ENCODE measurements around the gene YPEL2. TPM values are rescaled to one million over a fixed set of nuclear protein-coding genes. Genes with fewer than 3 reads are reported as not detected.

Gene YPEL2
- total RNA-seq, 4 donors from 2014 or later, result 16.5 to 24.1 (median 21.8) TPM

DNA sequence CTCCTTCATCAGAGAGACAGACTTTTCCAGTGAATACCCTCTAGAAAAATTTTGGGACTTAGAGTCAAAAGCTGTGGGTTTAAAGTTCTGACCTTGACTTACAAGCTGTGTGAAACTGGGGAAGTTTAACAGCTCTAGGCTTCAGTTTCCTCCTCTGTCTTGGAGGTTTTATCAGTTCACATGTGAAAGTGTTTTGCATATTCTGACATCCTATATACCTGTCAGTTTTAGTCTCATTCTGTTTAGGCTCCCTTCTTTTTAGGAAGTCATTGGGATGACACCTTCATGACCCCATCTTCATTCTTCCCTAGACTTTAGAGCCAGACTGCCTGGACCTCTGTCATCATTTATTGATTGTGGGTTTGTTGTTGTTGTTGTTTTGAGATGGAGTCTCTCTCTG lies 44.4 kb downstream of the YPEL2 start:
- Histone ChIP-seq H3K36me3 (no peaks in the 10 kb centered on the region), H3K27me3 (no peaks in the 10 kb centered on the region), H3K27ac (peak overlapping the region in 1 of 4 donors; percentile 76), H3K9me3 (no peaks in the 10 kb centered on the region), H3K4me1 (peaks cover 8 to 64% (median 24%) of the 10 kb centered on the region in 4 donors), H3K4me3 (no peak overlapping the region)
- DNase-seq, result no peak
- TF ChIP-seq POLR2A (IDR thresholded peaks at IDR 0.05), result no peak
- TF ChIP-seq, protein P1, sequence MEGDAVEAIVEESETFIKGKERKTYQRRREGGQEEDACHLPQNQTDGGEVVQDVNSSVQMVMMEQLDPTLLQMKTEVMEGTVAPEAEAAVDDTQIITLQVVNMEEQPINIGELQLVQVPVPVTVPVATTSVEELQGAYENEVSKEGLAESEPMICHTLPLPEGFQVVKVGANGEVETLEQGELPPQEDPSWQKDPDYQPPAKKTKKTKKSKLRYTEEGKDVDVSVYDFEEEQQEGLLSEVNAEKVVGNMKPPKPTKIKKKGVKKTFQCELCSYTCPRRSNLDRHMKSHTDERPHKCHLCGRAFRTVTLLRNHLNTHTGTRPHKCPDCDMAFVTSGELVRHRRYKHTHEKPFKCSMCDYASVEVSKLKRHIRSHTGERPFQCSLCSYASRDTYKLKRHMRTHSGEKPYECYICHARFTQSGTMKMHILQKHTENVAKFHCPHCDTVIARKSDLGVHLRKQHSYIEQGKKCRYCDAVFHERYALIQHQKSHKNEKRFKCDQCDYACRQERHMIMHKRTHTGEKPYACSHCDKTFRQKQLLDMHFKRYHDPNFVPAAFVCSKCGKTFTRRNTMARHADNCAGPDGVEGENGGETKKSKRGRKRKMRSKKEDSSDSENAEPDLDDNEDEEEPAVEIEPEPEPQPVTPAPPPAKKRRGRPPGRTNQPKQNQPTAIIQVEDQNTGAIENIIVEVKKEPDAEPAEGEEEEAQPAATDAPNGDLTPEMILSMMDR (IDR thresholded peaks at IDR 0.05), result no peak

- TF ChIP-seq POLR2A (IDR thresholded peaks at IDR 0.05), result no peak
- TF ChIP-seq, protein P1 (IDR thresholded peaks at IDR 0.05), result no peak
- Histone ChIP-seq H3K4me1 (peaks cover 2 to 64% (median 19%) of the 10 kb centered on the region in 4 donors), H3K4me3 (no peak overlapping the region), H3K36me3 (no peaks in the 10 kb centered on the region), H3K27ac (peak overlapping the region in 1 of 4 donors; percentile 52), H3K9me3 (no peaks in the 10 kb centered on the region), H3K27me3 (no peaks in the 10 kb centered on the region)
- no peak for DNase-seq
These were observed 45.1 kb downstream of the YPEL2 start for GRCh38 chr17:59376506-59376905.

- Histone ChIP-seq H3K9me3 (no peaks in the 10 kb centered on the region), H3K4me1 (peaks cover 0 to 63% (median 11%) of the 10 kb centered on the region in 4 donors), H3K4me3 (no peak overlapping the region), H3K36me3 (no peaks in the 10 kb centered on the region), H3K27ac (peak overlapping the region in 3 of 4 donors; percentile 10 to 70 (median 46)), H3K27me3 (no peaks in the 10 kb centered on the region)
- TF ChIP-seq POLR2A (IDR thresholded peaks at IDR 0.05), result no peak
- TF ChIP-seq, protein P1 (IDR thresholded peaks at IDR 0.05), result no peak
- DNase-seq, result no peak
These were observed 46.0 kb downstream of the YPEL2 start for GRCh38 chr17:59377410-59377809.

DNA sequence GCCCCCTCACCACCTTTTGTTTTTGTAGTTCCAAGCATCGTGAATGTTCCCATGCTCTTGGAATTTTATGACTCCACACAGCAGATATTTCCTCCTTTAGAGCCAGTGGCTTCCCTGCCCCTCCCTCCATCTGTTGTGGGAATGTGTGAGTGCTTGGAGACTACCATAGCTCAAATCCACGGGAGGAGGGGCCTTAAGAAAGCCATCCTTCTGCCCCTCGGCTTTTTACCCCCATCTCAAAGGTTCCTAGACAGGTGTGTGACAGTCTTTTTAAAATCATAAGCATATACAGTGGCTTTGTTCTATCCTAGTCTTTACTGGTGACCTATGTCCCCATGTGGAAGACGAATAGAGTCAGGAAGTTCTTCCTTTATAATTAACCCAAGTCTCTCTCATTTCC lies 47.2 kb downstream of the YPEL2 start:
- Histone ChIP-seq H3K27ac (peak overlapping the region in 3 of 4 donors; percentile 10 to 70 (median 46)), H3K27me3 (no peaks in the 10 kb centered on the region), H3K4me1 (peaks cover 0 to 51% (median 5%) of the 10 kb centered on the region in 4 donors), H3K9me3 (no peaks in the 10 kb centered on the region), H3K4me3 (no peak overlapping the region), H3K36me3 (no peaks in the 10 kb centered on the region)
- no peak for DNase-seq
- no peak for TF ChIP-seq POLR2A (IDR thresholded peaks at IDR 0.05)
- TF ChIP-seq, protein P1 (IDR thresholded peaks at IDR 0.05), result no peak

DNA sequence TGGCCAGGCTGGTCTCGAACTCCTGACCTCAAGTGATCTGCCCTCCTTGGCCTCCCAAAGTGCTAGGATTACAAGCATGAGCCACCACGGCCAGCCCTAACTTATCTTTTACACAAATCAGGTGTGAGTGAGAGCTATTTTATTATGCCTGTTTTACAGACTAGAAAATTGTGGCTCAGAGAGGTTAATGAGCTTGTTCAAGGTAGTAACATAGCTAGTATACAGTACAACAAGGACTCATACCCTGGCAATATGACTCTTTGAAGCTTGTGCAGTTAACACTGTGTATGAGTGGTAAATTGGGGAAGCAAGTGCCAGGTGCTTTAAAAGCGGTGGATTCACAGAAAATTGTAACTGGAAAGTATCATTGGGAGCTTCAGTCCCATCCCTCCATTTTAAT lies 49.0 kb downstream of the YPEL2 start:
- peaks cover 0 to 42% (median 1%) of the 10 kb centered on the region in 4 donors for H3K4me1 ChIP-seq
- no peak for DNase-seq
- TF ChIP-seq POLR2A (IDR thresholded peaks at IDR 0.05), result no peak
- TF ChIP-seq, protein P1 (IDR thresholded peaks at IDR 0.05), result no peak
- H3K36me3 ChIP-seq, result no peaks in the 10 kb centered on the region
- H3K27ac ChIP-seq, result peak overlapping the region in 2 of 4 donors; percentile 56 to 76
- H3K4me3 ChIP-seq, result no peak overlapping the region
- no peaks in the 10 kb centered on the region for H3K9me3 ChIP-seq
- no peaks in the 10 kb centered on the region for H3K27me3 ChIP-seq

All from Peyer's patch (tissue), 4 donors.